ENCODE results near the gene FOSB. TPM values are rescaled to one million over a fixed set of nuclear protein-coding genes. Genes with fewer than 3 reads are reported as not detected.
A peak's percentile ranks its signal among the peaks of the same experiment; 100 is the strongest.

Gene FOSB
- total and polyA plus RNA-seq, 9 of the 15 experiments (the other 6 are each of a cell fraction or from before 2014, with no cell fraction given): 0.11 to 2.7 (median 0.73) TPM

- peak in 1 of 2 experiments; percentile 43 for TF ChIP-seq E2F6 (IDR thresholded peaks at IDR 0.05; ENCODE audit: borderline replicate concordance in 1 of 2, extremely low read depth in 1 of 2, insufficient read depth in 1 of 2, insufficient read length in 1 of 2, low read depth in 1 of 2, low read length in 1 of 2, poor library complexity in 1 of 2, severe bottlenecking in 1 of 2)
- TF ChIP-seq FOXA1 (IDR thresholded peaks at IDR 0.05; ENCODE audit: borderline replicate concordance): no peak
- TF ChIP-seq ZBTB40 (IDR thresholded peaks at IDR 0.05): 0 out of 2 replicates have a peak, but pooled peaks have one; percentile 16
- no peak for TF ChIP-seq ZBTB40 (CRISPR knock-in tag; IDR thresholded peaks at IDR 0.05)
- TF ChIP-seq CHCHD3 (CRISPR knock-in tag; IDR thresholded peaks at IDR 0.05): no peak
- no peak for TF ChIP-seq ZNF395 (CRISPR knock-in tag; IDR thresholded peaks at IDR 0.05)
- TF ChIP-seq RCOR1 (IDR thresholded peaks at IDR 0.05; ENCODE audit: borderline replicate concordance in 1 of 2, low read depth in 2 of 2, low read length in 2 of 2): 0 out of 4 replicates have a peak, but pooled peaks of 1 of the 2 experiments have one; percentile 6
- no peak for TF ChIP-seq SMARCE1 (IDR thresholded peaks at IDR 0.05)
- TF ChIP-seq ZNF449 (CRISPR knock-in tag; IDR thresholded peaks at IDR 0.05): no peak
- peak; percentile 94 for TF ChIP-seq RBM25 (IDR thresholded peaks at IDR 0.05; ENCODE audit: low read depth, low read length, severe bottlenecking)
- no peak for TF ChIP-seq HEY1 (CRISPR knock-in tag; IDR thresholded peaks at IDR 0.05; ENCODE audit: borderline replicate concordance)
- no peak for TF ChIP-seq NCOA4 (IDR thresholded peaks at IDR 0.05; ENCODE audit: partially characterized antibody)
- TF ChIP-seq PTTG1 (tag; IDR thresholded peaks at IDR 0.05; ENCODE audit: low read depth): no peak
These were observed 1.5 kb downstream of the FOSB start (continued) for GRCh38 chr19:45469132-45469944.
